ENCODE measurements around the gene CTSS.

Gene CTSS

GRCh38 chr1:150696590-150696989 is 69.0 kb downstream of the CTSS start:
- DNase-seq = no peak

GRCh38 chr1:150696162-150696561 is 69.4 kb downstream of the CTSS start:
- DNase-seq = no peak

GRCh38 chr1:150695561-150695960 is 70.0 kb downstream of the CTSS start:
- no peak for DNase-seq

GRCh38 chr1:150692720-150693119 is 72.9 kb downstream of the CTSS start:
- no peak for DNase-seq

- no peak for DNase-seq
Measured at GRCh38 chr1:150688763-150689162, 76.8 kb downstream of the CTSS start.

- no peak for DNase-seq
Measured at GRCh38 chr1:150686275-150686674, 79.3 kb downstream of the CTSS start.

GRCh38 chr1:150683914-150684313 is 81.7 kb downstream of the CTSS start:
- no peak for DNase-seq
